HG02642 (cell line): ENCODE results near the gene FRK.
A peak's percentile ranks its signal among the peaks of the same experiment; 100 is the strongest.
"Not testable (repeated sequence)": the region's sequence is repeated elsewhere in the genome, so short reads cannot be mapped to it uniquely, and the experiment has no call there.

ENCODE experiments used
- ATAC-seq: cut with Tn5 transposase; IDR thresholded peaks from one replicate; pipeline ENCODE4 v1.9.1; 2021; ENCODE audit warnings: mild to moderate bottlenecking; ENCODE audit not compliant: unreplicated experiment, poor library complexity

The FRK gene

GRCh38 chr6:116011520-116011919 lies 49.2 kb downstream of the FRK start:
- peak; percentile 70 for ATAC-seq

- ATAC-seq: peak; percentile 39
These were observed 49.8 kb downstream of the FRK start for GRCh38 chr6:116010790-116011401.

DNA sequence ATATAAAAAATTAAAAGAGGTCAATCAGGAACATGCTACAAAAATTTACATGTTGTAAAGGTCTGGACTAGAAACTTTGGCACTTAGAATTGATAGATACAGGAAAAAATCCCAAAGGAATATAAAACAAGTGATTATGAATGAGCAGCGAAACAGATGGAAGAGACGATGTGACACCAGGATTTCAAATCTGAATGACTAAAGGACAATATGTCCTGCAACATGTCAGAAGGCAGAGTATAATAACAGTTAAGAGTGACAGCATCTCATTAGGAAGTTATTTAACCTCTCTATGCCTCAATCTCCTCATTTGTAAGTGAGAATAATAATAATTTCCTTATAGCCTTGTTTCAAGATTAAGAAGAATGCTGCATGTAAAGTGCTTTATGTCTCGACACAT lies 50.3 kb downstream of the FRK start:
- ATAC-seq: no peak

DNA sequence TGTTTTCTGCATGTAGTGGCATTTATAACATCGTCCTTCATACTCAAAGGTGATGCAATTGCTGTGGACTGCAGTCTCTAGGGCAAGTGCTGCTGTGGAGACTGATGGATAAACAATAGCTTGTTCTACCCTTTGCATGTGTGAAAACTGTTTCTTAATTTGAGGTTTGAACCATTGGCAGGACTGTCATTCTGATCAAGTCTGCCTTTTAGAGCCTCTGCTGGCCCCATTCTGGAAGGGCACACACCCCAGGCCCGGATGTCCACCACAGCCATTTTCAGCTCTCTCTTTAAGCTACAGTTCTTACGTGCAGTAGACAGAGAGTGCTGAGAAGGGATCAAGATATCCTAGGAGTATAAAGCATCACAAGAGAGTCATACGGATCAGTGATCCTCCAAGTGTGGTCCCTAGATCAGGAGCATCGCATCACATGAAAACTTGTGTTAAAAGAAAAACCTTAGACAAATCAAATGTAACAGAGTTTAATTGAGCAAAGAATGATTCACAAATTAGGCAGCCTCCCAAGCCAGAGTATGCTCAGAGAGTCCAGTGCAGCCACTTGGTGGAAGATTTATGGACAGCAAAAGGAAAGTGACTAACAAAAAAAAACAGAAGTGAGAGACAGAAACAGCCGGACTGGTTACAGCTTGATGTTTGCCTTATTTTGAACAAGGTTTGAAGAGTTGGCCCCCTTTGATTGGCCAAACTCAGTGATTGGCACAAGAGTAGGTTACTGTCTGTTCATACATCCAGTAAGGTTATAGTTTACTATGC lies 52.0 kb downstream of the FRK start:
- ATAC-seq: peak; percentile 60

- ATAC-seq: no peak
These were observed 55.6 kb downstream of the FRK start for GRCh38 chr6:116004841-116005815.

DNA sequence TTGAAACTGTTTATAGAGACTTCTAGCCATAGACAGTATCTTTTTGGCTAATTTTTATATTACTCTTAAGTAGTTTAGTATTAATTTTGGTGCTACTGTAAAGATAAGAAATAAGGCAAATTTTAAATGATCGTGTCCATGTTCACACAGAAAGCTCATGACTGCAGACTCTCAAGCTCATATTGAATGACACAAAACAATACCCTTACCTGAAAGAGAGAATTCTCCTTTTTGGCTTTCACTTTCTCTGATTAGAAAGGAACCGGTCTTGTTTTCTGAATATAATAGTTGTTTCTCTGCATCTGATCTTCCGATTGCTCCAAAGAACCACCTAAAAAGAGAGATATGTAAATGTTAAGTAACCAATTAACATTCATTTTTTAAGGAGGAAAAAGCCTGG lies 57.0 kb downstream of the FRK start:
- peak; percentile 84 for ATAC-seq

DNA sequence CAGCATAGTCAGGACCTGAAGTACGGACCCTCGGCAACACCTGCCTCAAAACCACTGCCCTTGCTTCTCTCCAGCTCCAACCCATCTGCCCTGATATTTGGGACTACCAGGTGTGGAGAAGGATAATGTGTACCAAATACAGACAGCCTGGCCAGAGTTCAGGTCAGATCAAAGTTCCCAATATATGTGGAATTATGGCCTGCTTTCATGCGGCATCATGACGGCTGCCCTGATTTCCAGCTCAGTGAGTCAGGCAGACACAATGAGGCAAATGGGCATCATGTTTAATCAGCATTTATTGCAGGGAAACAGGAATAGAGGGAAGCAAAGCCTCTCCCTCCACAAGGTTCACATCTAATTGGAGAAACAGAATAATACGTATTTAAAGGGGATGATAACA lies 57.9 kb downstream of the FRK start:
- ATAC-seq: no peak

DNA sequence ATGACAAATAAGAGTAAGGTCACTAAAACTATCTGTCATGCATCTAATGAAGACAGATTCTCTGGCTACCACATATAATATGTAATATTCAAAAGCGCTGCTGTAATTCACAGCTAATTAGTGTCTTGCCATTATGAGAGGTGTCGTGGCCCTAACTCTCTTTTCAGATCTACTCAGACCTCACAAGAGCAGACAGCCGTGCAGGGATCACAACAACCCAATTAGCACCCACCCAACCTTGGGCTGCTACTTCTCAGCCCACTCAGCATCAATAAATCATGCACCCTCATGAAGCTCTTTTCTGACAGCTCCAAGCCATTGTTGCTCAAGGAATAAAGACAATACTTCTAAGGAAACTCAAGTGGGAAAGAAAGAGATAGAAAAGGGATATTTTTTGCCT lies 61.5 kb downstream of the FRK start:
- no peak for ATAC-seq

DNA sequence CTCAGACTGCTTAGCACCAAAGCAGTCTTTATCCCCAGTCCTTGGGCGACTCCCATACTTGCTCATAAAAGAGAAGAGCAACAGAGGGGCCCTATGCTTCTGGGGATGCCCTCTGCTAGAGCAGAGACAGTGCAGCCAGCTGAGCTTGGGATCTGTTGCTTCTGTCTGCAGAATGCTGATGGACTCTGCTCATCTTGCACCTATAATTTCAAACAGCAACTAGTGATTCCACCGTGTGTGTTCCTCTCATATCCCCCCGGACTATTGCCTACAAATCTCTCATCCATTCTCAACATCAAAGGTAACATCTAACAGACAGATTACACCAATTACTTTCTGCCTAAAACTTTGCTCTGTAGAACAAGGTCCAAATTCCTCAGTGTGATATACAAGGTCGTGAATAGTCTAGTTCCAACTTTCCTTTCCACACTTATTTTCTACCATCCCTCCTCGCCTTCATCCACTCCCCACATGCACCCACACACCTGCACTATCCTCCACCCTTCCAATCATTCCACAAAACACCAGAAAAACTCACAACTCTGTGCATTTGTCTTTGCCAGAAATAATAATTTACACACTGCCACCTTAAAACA lies 62.6 kb downstream of the FRK start:
- ATAC-seq: no peak

- no peak for ATAC-seq
These were observed 74.7 kb downstream of the FRK start for GRCh38 chr6:115986026-115986425.

DNA sequence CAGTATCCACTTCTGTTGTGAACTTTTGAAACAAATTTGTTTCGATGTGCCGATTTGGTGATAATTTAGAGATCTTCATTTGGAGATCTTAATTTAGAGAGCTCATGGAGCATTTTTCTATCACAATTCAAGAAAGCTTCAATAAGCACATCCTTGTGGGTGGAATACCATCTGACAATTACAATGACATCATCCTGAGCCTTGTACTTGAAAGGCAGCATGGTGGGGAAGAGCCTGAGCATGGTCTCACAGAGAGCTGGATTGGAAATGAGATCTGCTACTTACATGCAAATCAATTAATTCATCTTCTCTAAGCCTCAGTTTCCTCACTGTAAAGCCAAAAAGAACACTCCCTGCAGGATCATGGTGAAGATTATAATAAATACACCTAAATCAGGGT lies 75.9 kb downstream of the FRK start:
- no peak for ATAC-seq

DNA sequence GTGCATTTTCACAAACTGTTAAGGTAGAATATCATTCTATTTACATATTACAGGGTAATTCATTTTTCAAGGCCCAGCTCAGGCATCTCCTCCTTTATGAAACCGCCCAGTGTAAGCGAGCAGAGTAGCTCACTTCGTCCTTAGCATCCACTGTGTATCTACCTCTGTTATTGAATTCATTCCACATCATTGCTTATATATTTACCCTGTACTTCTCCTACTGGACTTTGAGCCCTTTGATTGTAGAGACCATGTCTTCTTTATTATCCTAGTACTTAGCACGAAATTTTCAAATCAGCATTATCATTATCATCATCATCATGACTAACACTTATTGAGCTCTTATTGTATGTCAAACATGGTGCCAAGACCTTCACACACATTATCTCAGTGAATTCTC lies 76.7 kb downstream of the FRK start:
- no peak for ATAC-seq

DNA sequence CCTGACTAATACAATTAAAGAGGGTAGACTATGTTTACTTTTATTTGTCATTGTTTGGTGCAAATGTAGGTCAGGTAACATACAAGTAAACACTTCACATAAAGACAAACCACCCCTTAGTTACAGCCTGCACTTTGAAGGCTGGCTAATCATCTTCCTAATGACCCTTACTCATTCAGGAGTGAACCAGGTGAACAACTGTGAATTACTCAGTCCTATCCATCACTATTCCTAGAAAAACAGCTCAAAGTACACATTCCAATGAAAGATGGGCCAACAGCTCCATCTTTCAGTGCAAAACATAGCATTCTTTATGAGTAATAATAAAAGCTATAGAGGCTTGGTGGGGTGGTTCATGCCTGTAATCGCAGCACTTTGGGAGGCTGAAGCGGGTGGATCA lies 78.2 kb downstream of the FRK start:
- ATAC-seq: no peak

GRCh38 chr6:115977220-115977619 lies 83.5 kb downstream of the FRK start:
- ATAC-seq: no peak

DNA sequence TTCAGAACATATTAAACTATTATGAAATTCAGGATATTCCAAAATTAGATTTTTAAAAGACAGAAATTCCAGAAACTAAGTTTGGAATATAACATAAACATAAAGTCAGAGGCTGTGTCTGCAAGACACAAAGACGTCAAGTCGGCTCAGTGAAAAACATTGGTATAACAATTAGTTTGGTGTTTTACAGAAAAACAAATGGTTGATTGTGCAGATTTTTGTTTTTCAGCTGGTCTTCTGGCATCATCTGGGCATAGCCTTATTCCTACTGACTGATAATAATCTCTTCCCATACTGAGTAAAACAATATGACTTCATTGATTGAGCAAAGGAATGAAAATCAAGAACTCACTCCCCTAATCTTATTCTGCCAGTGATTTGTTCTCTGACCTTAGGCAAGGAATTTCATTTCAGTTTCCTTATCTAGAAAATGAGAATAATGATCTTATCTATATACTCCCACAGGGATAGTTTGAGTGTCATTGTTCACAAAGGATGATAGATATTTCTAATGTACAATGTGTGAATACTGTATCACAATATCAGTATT lies 84.3 kb downstream of the FRK start:
- no peak for ATAC-seq

- no peak for ATAC-seq
These were observed 88.0 kb downstream of the FRK start for GRCh38 chr6:115972679-115973078.

GRCh38 chr6:115971785-115972184 lies 88.9 kb downstream of the FRK start:
- no peak for ATAC-seq

DNA sequence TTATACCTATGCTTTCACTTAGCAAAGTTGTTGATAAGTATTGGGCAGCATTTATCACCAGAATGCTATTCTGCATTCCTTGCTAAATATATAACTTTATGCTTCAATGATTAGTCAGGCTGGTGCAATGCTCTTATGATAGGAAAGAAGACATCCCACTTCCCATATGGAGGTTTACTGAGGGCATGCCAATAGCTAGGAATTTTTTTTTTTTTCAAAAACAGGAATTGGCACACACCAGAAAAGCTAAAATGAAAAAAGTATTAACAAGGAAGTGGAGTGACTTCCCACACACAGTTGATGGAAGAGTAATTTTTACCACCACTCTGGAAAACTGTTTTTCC lies 90.8 kb downstream of the FRK start:
- no peak for ATAC-seq

GRCh38 chr6:115969207-115969929 lies 91.3 kb downstream of the FRK start:
- ATAC-seq: no peak

DNA sequence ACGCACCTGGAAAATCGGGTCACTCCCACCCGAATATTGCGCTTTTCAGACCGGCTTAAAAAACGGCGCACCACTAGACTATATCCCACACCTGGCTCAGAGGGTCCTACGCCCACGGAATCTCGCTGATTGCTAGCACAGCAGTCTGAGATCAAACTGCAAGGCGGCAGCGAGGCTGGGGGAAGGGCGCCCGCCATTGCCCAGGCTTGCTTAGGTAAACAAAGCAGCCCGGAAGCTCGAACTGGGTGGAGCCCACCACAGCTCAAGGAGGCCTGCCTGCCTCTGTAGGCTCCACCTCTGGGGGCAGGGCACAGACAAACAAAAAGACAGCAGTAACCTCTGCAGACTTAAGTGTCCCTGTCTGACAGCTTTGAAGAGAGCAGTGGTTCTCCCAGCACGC lies 100.4 kb downstream of the FRK start:
- not testable (repeated sequence) for ATAC-seq
